Activated naive CD8-positive, alpha-beta T cell treated with anti-CD3 and anti-CD28 coated beads for 36 hours (primary cell): ENCODE data around the gene LGR4. TPM values are rescaled to one million over a fixed set of nuclear protein-coding genes. Genes with fewer than 3 reads are reported as not detected.

Experiments
- DNase-seq: peaks from one replicate; pipeline ENCODE4 v3.0.0; 2021
- H3K27ac Mint-ChIP-seq: one replicate; pipeline ENCODE4 v1.8.0; 2022; ENCODE audit warnings: mild to moderate bottlenecking, moderate library complexity, mixed read lengths
- H3K27me3 Mint-ChIP-seq: one replicate; pipeline ENCODE4 v1.8.0; 2022; ENCODE audit warnings: mild to moderate bottlenecking, mixed read lengths
- H3K36me3 Mint-ChIP-seq: one replicate; pipeline ENCODE4 v1.8.0; 2021; ENCODE audit warnings: mild to moderate bottlenecking, mixed read lengths
- H3K4me1 Mint-ChIP-seq: one replicate; pipeline ENCODE4 v1.8.0; 2021; ENCODE audit warnings: mixed read lengths
- H3K4me3 Mint-ChIP-seq: one replicate; pipeline ENCODE4 v1.8.0; 2022; ENCODE audit warnings: mild to moderate bottlenecking, moderate library complexity, mixed read lengths
- H3K9me3 Mint-ChIP-seq: one replicate; pipeline ENCODE4 v1.8.0; 2022; ENCODE audit warnings: mixed read lengths
- total RNA-seq, 2 experiments: library from RNA; stranded (reverse); gene quantifications; one replicate each; pipeline ENCODE4 v1.2.3, GENCODE V29; 2021

The LGR4 gene
- total RNA-seq, 2 experiments from 2014 or later = 0.06 to 0.08 TPM

- Mint-ChIP-seq H3K9me3 (no peaks in the 10 kb centered on the region), H3K27me3 (no peaks in the 10 kb centered on the region), H3K4me3 (no peak overlapping the region), H3K4me1 (no peaks in the 10 kb centered on the region), H3K36me3 (no peaks in the 10 kb centered on the region), H3K27ac (no peak overlapping the region)
- DNase-seq = no peak
Observed at GRCh38 chr11:27379449-27379848, 93.1 kb downstream of the LGR4 start.

GRCh38 chr11:27375370-27375769 is 97.2 kb downstream of the LGR4 start:
- H3K9me3 Mint-ChIP-seq = no peaks in the 10 kb centered on the region
- H3K4me3 Mint-ChIP-seq = no peak overlapping the region
- no peaks in the 10 kb centered on the region for H3K27me3 Mint-ChIP-seq
- no peaks in the 10 kb centered on the region for H3K36me3 Mint-ChIP-seq
- H3K4me1 Mint-ChIP-seq = no peaks in the 10 kb centered on the region
- no peak for DNase-seq
- no peak overlapping the region for H3K27ac Mint-ChIP-seq

GRCh38 chr11:27373856-27374602 is 98.6 kb downstream of the LGR4 start:
- DNase-seq = no peak
- Mint-ChIP-seq H3K9me3 (no peaks in the 10 kb centered on the region), H3K4me1 (no peaks in the 10 kb centered on the region), H3K27me3 (no peaks in the 10 kb centered on the region), H3K4me3 (no peak overlapping the region), H3K27ac (no peak overlapping the region), H3K36me3 (no peaks in the 10 kb centered on the region)

- H3K36me3 Mint-ChIP-seq = no peaks in the 10 kb centered on the region
- no peaks in the 10 kb centered on the region for H3K4me1 Mint-ChIP-seq
- no peaks in the 10 kb centered on the region for H3K27me3 Mint-ChIP-seq
- H3K27ac Mint-ChIP-seq = no peak overlapping the region
- H3K9me3 Mint-ChIP-seq = no peaks in the 10 kb centered on the region
- DNase-seq = no peak
- no peak overlapping the region for H3K4me3 Mint-ChIP-seq
Observed at GRCh38 chr11:27373392-27373791, 99.2 kb downstream of the LGR4 start.

- no peaks in the 10 kb centered on the region for H3K27me3 Mint-ChIP-seq
- H3K36me3 Mint-ChIP-seq = no peaks in the 10 kb centered on the region
- no peaks in the 10 kb centered on the region for H3K9me3 Mint-ChIP-seq
- H3K27ac Mint-ChIP-seq = no peak overlapping the region
- no peak for DNase-seq
- no peaks in the 10 kb centered on the region for H3K4me1 Mint-ChIP-seq
- H3K4me3 Mint-ChIP-seq = no peak overlapping the region
Observed at GRCh38 chr11:27372164-27372563, 100.4 kb downstream of the LGR4 start.

- no peaks in the 10 kb centered on the region for H3K27me3 Mint-ChIP-seq
- no peak overlapping the region for H3K4me3 Mint-ChIP-seq
- H3K27ac Mint-ChIP-seq = no peak overlapping the region
- no peaks in the 10 kb centered on the region for H3K9me3 Mint-ChIP-seq
- DNase-seq = no peak
- H3K36me3 Mint-ChIP-seq = no peaks in the 10 kb centered on the region
- no peaks in the 10 kb centered on the region for H3K4me1 Mint-ChIP-seq
Observed at GRCh38 chr11:27371489-27371888, 101.1 kb downstream of the LGR4 start.

GRCh38 chr11:27370374-27370773 is 102.2 kb downstream of the LGR4 start:
- no peaks in the 10 kb centered on the region for H3K27me3 Mint-ChIP-seq
- H3K27ac Mint-ChIP-seq = no peak overlapping the region
- H3K9me3 Mint-ChIP-seq = no peaks in the 10 kb centered on the region
- no peaks in the 10 kb centered on the region for H3K36me3 Mint-ChIP-seq
- no peaks in the 10 kb centered on the region for H3K4me1 Mint-ChIP-seq
- DNase-seq = no peak
- H3K4me3 Mint-ChIP-seq = no peak overlapping the region

- H3K4me3 Mint-ChIP-seq = no peak overlapping the region
- H3K36me3 Mint-ChIP-seq = peaks cover under 1% of the 10 kb centered on the region
- H3K9me3 Mint-ChIP-seq = no peaks in the 10 kb centered on the region
- H3K4me1 Mint-ChIP-seq = peaks cover 12% of the 10 kb centered on the region
- no peaks in the 10 kb centered on the region for H3K27me3 Mint-ChIP-seq
- DNase-seq = no peak
- H3K27ac Mint-ChIP-seq = no peak overlapping the region
Observed at GRCh38 chr11:27367881-27368280, 104.7 kb downstream of the LGR4 start.

GRCh38 chr11:27363576-27364117 is 108.9 kb downstream of the LGR4 start:
- peak overlapping the region; percentile 94 for H3K4me3 Mint-ChIP-seq
- H3K9me3 Mint-ChIP-seq = no peaks in the 10 kb centered on the region
- H3K27ac Mint-ChIP-seq = peak overlapping the region; percentile 76
- H3K4me1 Mint-ChIP-seq = peaks cover 35% of the 10 kb centered on the region
- DNase-seq = no peak
- H3K36me3 Mint-ChIP-seq = peaks cover 7% of the 10 kb centered on the region
- no peaks in the 10 kb centered on the region for H3K27me3 Mint-ChIP-seq

- H3K4me3 Mint-ChIP-seq = peak within 1 kb of the TSS; percentile 94
- peak within 1 kb of the TSS; percentile 87 for H3K27ac Mint-ChIP-seq
- DNase-seq = peak; percentile 94
- no peaks in the 10 kb centered on the region for H3K27me3 Mint-ChIP-seq
- H3K9me3 Mint-ChIP-seq = no peaks in the 10 kb centered on the region
- H3K36me3 Mint-ChIP-seq = peaks cover 7% of the 10 kb centered on the region
- peaks cover 35% of the 10 kb centered on the region for H3K4me1 Mint-ChIP-seq
Observed at GRCh38 chr11:27362749-27363575, 109.6 kb downstream of the LGR4 start, which contains the start of gene CCDC34. Gene CCDC34, minus strand, starts transcription at chr11:27363215. Its CDS starts 21 bp downstream, at chr11:27363194.

GRCh38 chr11:27361649-27362431 is 110.8 kb downstream of the LGR4 start:
- no peaks in the 10 kb centered on the region for H3K27me3 Mint-ChIP-seq
- H3K27ac Mint-ChIP-seq = no peak overlapping the region
- no peaks in the 10 kb centered on the region for H3K9me3 Mint-ChIP-seq
- H3K36me3 Mint-ChIP-seq = peaks cover 8% of the 10 kb centered on the region
- H3K4me1 Mint-ChIP-seq = peaks cover 35% of the 10 kb centered on the region
- no peak for DNase-seq
- H3K4me3 Mint-ChIP-seq = peak overlapping the region; percentile 94

GRCh38 chr11:27358296-27358695 is 114.3 kb downstream of the LGR4 start:
- Mint-ChIP-seq H3K9me3 (no peaks in the 10 kb centered on the region), H3K4me1 (peaks cover 25% of the 10 kb centered on the region), H3K36me3 (peaks cover 8% of the 10 kb centered on the region), H3K4me3 (no peak overlapping the region), H3K27ac (no peak overlapping the region), H3K27me3 (no peaks in the 10 kb centered on the region)
- no peak for DNase-seq

GRCh38 chr11:27357250-27357649 is 115.3 kb downstream of the LGR4 start:
- Mint-ChIP-seq H3K4me1 (peaks cover 20% of the 10 kb centered on the region), H3K9me3 (no peaks in the 10 kb centered on the region), H3K4me3 (no peak overlapping the region), H3K27ac (no peak overlapping the region), H3K27me3 (no peaks in the 10 kb centered on the region), H3K36me3 (peaks cover 6% of the 10 kb centered on the region)
- no peak for DNase-seq

- H3K4me3 Mint-ChIP-seq = no peak overlapping the region
- no peak overlapping the region for H3K27ac Mint-ChIP-seq
- no peaks in the 10 kb centered on the region for H3K9me3 Mint-ChIP-seq
- H3K27me3 Mint-ChIP-seq = no peaks in the 10 kb centered on the region
- peaks cover 10% of the 10 kb centered on the region for H3K36me3 Mint-ChIP-seq
- H3K4me1 Mint-ChIP-seq = peaks cover 14% of the 10 kb centered on the region
- DNase-seq = no peak
Observed at GRCh38 chr11:27356624-27357222, 115.9 kb downstream of the LGR4 start.
